Measurements from ENCODE around the gene TRPM5. TPM values are rescaled to one million over a fixed set of nuclear protein-coding genes. Genes with fewer than 3 reads are reported as not detected.
A peak's percentile ranks its signal among the peaks of the same experiment; 100 is the strongest.

The TRPM5 gene
- total RNA-seq, 4 donors from 2014 or later: not detected

- intact Hi-C loops (cut with DNase I): no loop called here
- H3K27me3 ChIP-seq: no peaks in the 10 kb centered on the region
- peaks cover 25 to 39% (median 31%) of the 10 kb centered on the region in 4 donors for H3K4me1 ChIP-seq
- H3K36me3 ChIP-seq: peaks cover 30 to 59% (median 53%) of the 10 kb centered on the region in 4 donors
- under 1% methylated on average over 23 of the region's 55 CpGs for WGBS
- TF ChIP-seq EP300 (IDR thresholded peaks at IDR 0.05) (no peak), POLR2A (IDR thresholded peaks at IDR 0.05; ENCODE audit: low read depth) (peak; percentile 62)
- no peak for DNase-seq (ENCODE audit: extremely low spot score)
- H3K27ac ChIP-seq (replicated peaks in 1 of 4): peak overlapping the region; percentile 91 to 94 (median 93)
- peak overlapping the region; percentile 72 to 86 (median 86) for H3K4me3 ChIP-seq
- no peaks in the 10 kb centered on the region for H3K9me3 ChIP-seq
Measured at GRCh38 chr11:2400762-2401435, 43.4 kb downstream of the TRPM5 start.

GRCh38 chr11:2400069-2400761 is 44.1 kb downstream of the TRPM5 start, which contains the start of gene TSSC4:
TSSC4 (plus strand) TSS chr11:2400750; CDS start chr11:2402634, 1,884 bp downstream.
- WGBS: under 1% methylated on average over 22 of the region's 66 CpGs
- no peaks in the 10 kb centered on the region for H3K27me3 ChIP-seq
- TF ChIP-seq POLR2A (IDR thresholded peaks at IDR 0.05; ENCODE audit: low read depth) (peak; percentile 91), EP300 (IDR thresholded peaks at IDR 0.05) (peak; percentile 97), POLR2AphosphoS5 (IDR thresholded peaks at IDR 0.05) (peak; percentile 99 to 100), CTCF (IDR thresholded peaks at IDR 0.05) (peak; percentile 94 to 100 (median 99))
- intact Hi-C loops (cut with DNase I): no loop called here
- H3K27ac ChIP-seq (replicated peaks in 1 of 4): peak within 1 kb of the TSS; percentile 93 to 99 (median 96)
- no peaks in the 10 kb centered on the region for H3K9me3 ChIP-seq
- H3K4me3 ChIP-seq: peak within 1 kb of the TSS; percentile 72 to 86 (median 86)
- peaks cover 37 to 66% (median 60%) of the 10 kb centered on the region in 4 donors for H3K36me3 ChIP-seq
- peak; percentile 100 for DNase-seq (ENCODE audit: extremely low spot score)
- H3K4me1 ChIP-seq: peaks cover 25 to 45% (median 31%) of the 10 kb centered on the region in 4 donors

GRCh38 chr11:2399488-2400068 is 44.7 kb downstream of the TRPM5 start:
- intact Hi-C loops (cut with DNase I): no loop called here
- H3K27ac ChIP-seq (replicated peaks in 1 of 4): peak overlapping the region; percentile 93 to 99 (median 96)
- no peak for DNase-seq (ENCODE audit: extremely low spot score)
- H3K4me1 ChIP-seq: peaks cover 25 to 51% (median 35%) of the 10 kb centered on the region in 4 donors
- H3K36me3 ChIP-seq: peaks cover 43 to 72% (median 66%) of the 10 kb centered on the region in 4 donors
- no peaks in the 10 kb centered on the region for H3K27me3 ChIP-seq
- 40% methylated on average over 1 of the region's 23 CpGs for WGBS
- no peaks in the 10 kb centered on the region for H3K9me3 ChIP-seq
- TF ChIP-seq EP300 (IDR thresholded peaks at IDR 0.05): no peak
- TF ChIP-seq POLR2AphosphoS5 (IDR thresholded peaks at IDR 0.05): no peak
- TF ChIP-seq POLR2A (IDR thresholded peaks at IDR 0.05; ENCODE audit: low read depth): no peak
- TF ChIP-seq CTCF (IDR thresholded peaks at IDR 0.05): no peak
- peak overlapping the region; percentile 58 to 86 (median 64) for H3K4me3 ChIP-seq

- intact Hi-C loops (cut with DNase I): no loop called here
Measured at GRCh38 chr11:2398664-2399355, 45.5 kb downstream of the TRPM5 start.

More at GRCh38 chr11:2398664-2399355, 45.5 kb downstream of the TRPM5 start:
- Histone ChIP-seq H3K27me3 (no peaks in the 10 kb centered on the region), H3K27ac (replicated peaks in 1 of 4) (peak overlapping the region; percentile 93 to 99 (median 96)), H3K4me3 (peak overlapping the region in 2 of 4 donors; percentile 58 to 86), H3K36me3 (peaks cover 46 to 72% (median 69%) of the 10 kb centered on the region in 4 donors), H3K4me1 (peaks cover 25 to 59% (median 43%) of the 10 kb centered on the region in 4 donors), H3K9me3 (no peaks in the 10 kb centered on the region)
- WGBS: 74% methylated on average over 6 of the region's 7 CpGs
- TF ChIP-seq CTCF (IDR thresholded peaks at IDR 0.05) (no peak), EP300 (IDR thresholded peaks at IDR 0.05) (no peak), POLR2A (IDR thresholded peaks at IDR 0.05; ENCODE audit: low read depth) (no peak), POLR2AphosphoS5 (IDR thresholded peaks at IDR 0.05) (no peak)
- DNase-seq (ENCODE audit: extremely low spot score): no peak

Data from esophagus muscularis mucosa (tissue), 4 donors.